Cardiac septum (tissue), 1 donor: Measurements from ENCODE around the gene AKAP13. TPM values are rescaled to one million over a fixed set of nuclear protein-coding genes. Genes with fewer than 3 reads are reported as not detected.

Source experiments
- DNase-seq: peaks from one replicate; pipeline ENCODE4 v3.0.0-alpha.2; 2020; ENCODE audit warnings: low spot score
- intact Hi-C: fragments of 100-400 bp; cut with DNase I; formaldehyde crosslinking; loops from one replicate; pipeline ENCODE4 v1.14.0; 2022
- total RNA-seq: library from RNA; stranded (reverse); fragmentation: NEBNext Ultra II Directional; extraction: Animal tissue kit (Norgen Biotek cat#: 25700); gene quantifications from one replicate; pipeline ENCODE4 v1.2.1, GENCODE V29; 2021
- donor health status: DM: no; HTN: no; CAD: no.

Gene AKAP13
- total RNA-seq, 1 donor from 2014 or later: 458 TPM

- DNase-seq: peak; percentile 69
- intact Hi-C loops: loop anchor here (5.0 kb wide), 1 partner anchor 34 kb away; the partner anchor contains the start of gene KLHL25
Observed at GRCh38 chr15:85757939-85758654, 377.7 kb downstream of the AKAP13 start.

GRCh38 chr15:85758655-85758978, 378.2 kb downstream of the AKAP13 start:
- intact Hi-C loops: loop anchor here (5.0 kb wide), 1 partner anchor 34 kb away; the partner anchor contains the start of gene KLHL25
- peak; percentile 67 for DNase-seq

- DNase-seq: peak; percentile 86
- intact Hi-C loops: loop anchor here (5.0 kb wide), 1 partner anchor 33 kb away; the partner anchor contains the start of gene KLHL25
Observed at GRCh38 chr15:85759376-85759775, 379.0 kb downstream of the AKAP13 start.

GRCh38 chr15:85760049-85760448, 379.6 kb downstream of the AKAP13 start:
- intact Hi-C loops: loop anchor here (5.0 kb wide), 1 partner anchor 67 kb away; no protein-coding TSS in a partner anchor
- DNase-seq: no peak

GRCh38 chr15:85760531-85761371, 380.3 kb downstream of the AKAP13 start:
- DNase-seq: no peak
- intact Hi-C loops: loop anchor here (5.0 kb wide), 1 partner anchor 67 kb away; no protein-coding TSS in a partner anchor

- DNase-seq: peak; percentile 63
- intact Hi-C loops: loop anchor here (2.0 to 5.0 kb wide), 2 partner anchors 15 to 66 kb away; no protein-coding TSS in a partner anchor
Observed at GRCh38 chr15:85761635-85762034, 381.2 kb downstream of the AKAP13 start.

- DNase-seq: no peak
- intact Hi-C loops: loop anchor here (2.0 to 5.0 kb wide), 2 partner anchors 15 to 65 kb away; no protein-coding TSS in a partner anchor
Observed at GRCh38 chr15:85762039-85762755, 381.8 kb downstream of the AKAP13 start.

GRCh38 chr15:85762756-85763127, 382.3 kb downstream of the AKAP13 start:
- no peak for DNase-seq
- intact Hi-C loops: loop anchor here (2.0 to 5.0 kb wide), 2 partner anchors 14 to 65 kb away; no protein-coding TSS in a partner anchor

- intact Hi-C loops: loop anchor here (2.0 to 5.0 kb wide), 2 partner anchors 14 to 64 kb away; no protein-coding TSS in a partner anchor
- no peak for DNase-seq
Observed at GRCh38 chr15:85763157-85763556, 382.8 kb downstream of the AKAP13 start.

- DNase-seq: no peak
- intact Hi-C loops: loop anchor here (2.0 to 5.0 kb wide), 2 partner anchors 13 to 63 kb away; no protein-coding TSS in a partner anchor
Observed at GRCh38 chr15:85763673-85764633, 383.6 kb downstream of the AKAP13 start.

- DNase-seq: no peak
- intact Hi-C loops: loop anchor here (5.0 kb wide), 1 partner anchor 63 kb away; no protein-coding TSS in a partner anchor
Observed at GRCh38 chr15:85764649-85765277, 384.4 kb downstream of the AKAP13 start.

- intact Hi-C loops: no loop called here
Observed at GRCh38 chr15:85766001-85766831, 385.8 kb downstream of the AKAP13 start.

GRCh38 chr15:85767785-85768529, 387.6 kb downstream of the AKAP13 start:
- intact Hi-C loops: no loop called here
- no peak for DNase-seq

More at GRCh38 chr15:85766001-85766831, 385.8 kb downstream of the AKAP13 start:
- no peak for DNase-seq

GRCh38 chr15:85768595-85769168, 388.3 kb downstream of the AKAP13 start:
- peak; percentile 71 for DNase-seq
- intact Hi-C loops: no loop called here

GRCh38 chr15:85769182-85769900, 388.9 kb downstream of the AKAP13 start:
- intact Hi-C loops: no loop called here
- peak; percentile 57 for DNase-seq
